ENCODE measurements around the gene PACC1.

Gene PACC1

GRCh38 chr1:212414328-212415106, at the start of gene PACC1:
TSS of gene PACC1 (minus strand) at chr1:212414886. CDS start at chr1:212414757, 129 bp downstream.
- DNase-seq = peak; percentile 53

GRCh38 chr1:212463565-212464285, 49.0 kb upstream of the PACC1 start:
- no peak for DNase-seq

GRCh38 chr1:212461916-212462660, 47.4 kb upstream of the PACC1 start:
- no peak for DNase-seq

- no peak for DNase-seq
Measured at GRCh38 chr1:212460376-212460775, 45.7 kb upstream of the PACC1 start.

- no peak for DNase-seq
Measured at GRCh38 chr1:212459656-212460055, 45.0 kb upstream of the PACC1 start.

GRCh38 chr1:212458817-212459216, 44.1 kb upstream of the PACC1 start:
- DNase-seq = no peak

GRCh38 chr1:212457740-212458338, 43.2 kb upstream of the PACC1 start:
- no peak for DNase-seq

GRCh38 chr1:212455803-212456528, 41.3 kb upstream of the PACC1 start:
- no peak for DNase-seq

- DNase-seq = no peak
Measured at GRCh38 chr1:212455401-212455800, 40.7 kb upstream of the PACC1 start.

GRCh38 chr1:212454741-212455140, 40.1 kb upstream of the PACC1 start:
- no peak for DNase-seq

- no peak for DNase-seq
Measured at GRCh38 chr1:212453156-212453857, 38.6 kb upstream of the PACC1 start.

GRCh38 chr1:212452323-212453155, 37.9 kb upstream of the PACC1 start:
- no peak for DNase-seq

GRCh38 chr1:212451416-212452322, 37.0 kb upstream of the PACC1 start:
- no peak for DNase-seq

- DNase-seq = no peak
Measured at GRCh38 chr1:212450331-212450881, 35.7 kb upstream of the PACC1 start.

- no peak for DNase-seq
Measured at GRCh38 chr1:212447478-212447877, 32.8 kb upstream of the PACC1 start.

GRCh38 chr1:212446333-212446732, 31.6 kb upstream of the PACC1 start:
- DNase-seq = no peak

GRCh38 chr1:212442408-212442807, 27.7 kb upstream of the PACC1 start:
- no peak for DNase-seq

- DNase-seq = no peak
Measured at GRCh38 chr1:212440419-212440818, 25.7 kb upstream of the PACC1 start.

GRCh38 chr1:212438831-212439237, 24.1 kb upstream of the PACC1 start:
- no peak for DNase-seq

All from NCI-H1694 treated with DMSO at 0.1 percent for 48 hours (cell line).